Upper lobe of left lung (tissue), 4 donors: ENCODE results near the gene POLA1.

Experiments used
- CTCF ChIP-seq, 6 experiments: fragments of 450-650 bp in 4 of 6; fragments of 200-600 bp in 2 of 6; sonication (generic) in 2 of 6; IDR thresholded peaks; one replicate each; pipeline ENCODE4 v1.5.1; 2016 to 2019; ENCODE audit warnings: antibody characterized with exemption in 6 of 6
- POLR2AphosphoS5 ChIP-seq, 2 donors: sonication (generic); formaldehyde crosslinking; IDR thresholded peaks; one replicate each; pipeline ENCODE4 v1.5.1; 2017; ENCODE audit warnings: antibody characterized with exemption in 2 of 2

GRCh38 chrX:24673424-24673823 is 20.3 kb upstream of the POLA1 start:
- no peak for TF ChIP-seq CTCF (IDR thresholded peaks at IDR 0.05)
- TF ChIP-seq POLR2AphosphoS5 (IDR thresholded peaks at IDR 0.05), result no peak
